K562 (cell line): ENCODE measurements around the gene CNFN. TPM values are rescaled to one million over a fixed set of nuclear protein-coding genes. Genes with fewer than 3 reads are reported as not detected.
A peak's percentile ranks its signal among the peaks of the same experiment; 100 is the strongest.

Source experiments
- BHLHE40 ChIP-seq: IDR thresholded peaks from 2 replicates; pipeline ENCODE4 v1.6.1; 2011; ENCODE audit warnings: low read length, improper control_type of control experiment
- CTCF ChIP-seq, 3 experiments: IDR thresholded peaks in 2 of 3; conservative IDR thresholded peaks in 1 of 3; 2 replicates each; pipeline ENCODE4 v1.5.1; 2011 to 2012; ENCODE audit warnings: low read length in 3 of 3, mild to moderate bottlenecking in 3 of 3, control low read depth in 2 of 3, improper control_type of control experiment in 1 of 3, inconsistent platforms in 1 of 3, low read depth in 1 of 3, mixed read lengths in 1 of 3, moderate library complexity in 1 of 3; ENCODE audit not compliant: insufficient read depth in 2 of 3
- CTCFL ChIP-seq: IDR thresholded peaks from 2 replicates; pipeline ENCODE4 v1.6.1; 2011; ENCODE audit warnings: borderline replicate concordance, low read depth, mild to moderate bottlenecking, moderate library complexity, low read length; ENCODE audit not compliant: insufficient read depth, poor library complexity, severe bottlenecking
- ETS2 ChIP-seq: IDR thresholded peaks from 2 replicates; pipeline ENCODE4 v1.6.1; 2016; ENCODE audit warnings: borderline replicate concordance, missing genetic modification characterization, mild to moderate bottlenecking, moderate library complexity, missing compliant biosample characterization; ENCODE audit not compliant: poor library complexity, severe bottlenecking
- KAT8 ChIP-seq: fragments of 450-650 bp; IDR thresholded peaks from 2 replicates; pipeline ENCODE4 v1.6.1; 2016; ENCODE audit warnings: low read depth, mild to moderate bottlenecking
- KDM1A ChIP-seq, 2 experiments: fragments of 450-650 bp; IDR thresholded peaks; 2 replicates each; pipeline ENCODE4 v1.6.1; 2016; ENCODE audit warnings: mild to moderate bottlenecking in 2 of 2
- MLLT1 ChIP-seq, 2 experiments: fragments of 450-650 bp; IDR thresholded peaks; 2 replicates each; pipeline ENCODE4 v1.6.1; 2016
- PHTF2 ChIP-seq: fragments of 250-450 bp; sonication (Bioruptor Pico); IDR thresholded peaks from 2 replicates; pipeline ENCODE4 v1.5.0; 2021; ENCODE audit warnings: mild to moderate bottlenecking
- POLR2A ChIP-seq: fragments of 450-650 bp; conservative IDR thresholded peaks from 2 replicates; pipeline ENCODE4 v1.6.1; 2016
- POLR2H ChIP-seq: IDR thresholded peaks from 2 replicates; pipeline ENCODE4 v1.6.1; 2016; ENCODE audit warnings: missing genetic modification characterization, low read depth, mild to moderate bottlenecking, control low read depth, missing compliant biosample characterization, moderate library complexity
- SIN3B ChIP-seq: fragments of 450-650 bp; IDR thresholded peaks from 2 replicates; pipeline ENCODE4 v1.6.1; 2017; ENCODE audit warnings: low read depth, mild to moderate bottlenecking, moderate library complexity
- SMC3 ChIP-seq: conservative IDR thresholded peaks from 2 replicates; pipeline ENCODE4 v1.6.1; 2011; ENCODE audit warnings: low read depth, low read length, improper control_type of control experiment; ENCODE audit not compliant: insufficient read depth
- SOX6 ChIP-seq: fragments of 450-650 bp; IDR thresholded peaks from 2 replicates; pipeline ENCODE4 v1.6.1; 2014; ENCODE audit warnings: mild to moderate bottlenecking
- TBL1XR1 ChIP-seq, 2 experiments: IDR thresholded peaks; 2 replicates each; pipeline ENCODE4 v1.6.1; 2012; ENCODE audit warnings: improper control_type of control experiment in 2 of 2, low read length in 2 of 2, mild to moderate bottlenecking in 1 of 2
- TOE1 ChIP-seq, 2 experiments: fragments of 450-650 bp in 1 of 2; sonication (generic) in 1 of 2; formaldehyde crosslinking in 1 of 2; IDR thresholded peaks; 2 replicates each; pipeline versions ENCODE4 v1.7.1 to v1.8.0; 2016 to 2022; ENCODE audit warnings: borderline replicate concordance in 2 of 2, mild to moderate bottlenecking in 2 of 2, antibody characterized with exemption in 1 of 2, inconsistent platforms in 1 of 2, low read depth in 1 of 2, missing genetic modification reagents in 1 of 2, moderate library complexity in 1 of 2
- XRCC5 ChIP-seq: fragments of 200-400 bp; formaldehyde crosslinking; IDR thresholded peaks from 2 replicates; pipeline ENCODE4 v1.6.1; 2017; ENCODE audit warnings: low read depth, mild to moderate bottlenecking, low read length
- YY1 ChIP-seq, 3 experiments: IDR thresholded peaks; 2 replicates each; pipeline ENCODE4 v1.6.1; 2011; ENCODE audit warnings: low read length in 2 of 3, mild to moderate bottlenecking in 2 of 3, moderate library complexity in 2 of 3, borderline replicate concordance in 1 of 3, control low read depth in 1 of 3, low read depth in 1 of 3; ENCODE audit not compliant: insufficient read depth in 3 of 3, insufficient replicate concordance in 2 of 3, control insufficient read depth in 1 of 3, insufficient read length in 1 of 3; ENCODE audit errors: extremely low read depth in 1 of 3
- ZNF121 ChIP-seq: sonication (generic); formaldehyde crosslinking; conservative IDR thresholded peaks from 2 replicates; pipeline ENCODE4 v1.8.0; 2022; ENCODE audit warnings: missing genetic modification reagents
- ZNF134 ChIP-seq: fragments of 250-450 bp; sonication (Bioruptor Pico); conservative IDR thresholded peaks from 2 replicates; pipeline ENCODE4 v1.4.0; 2020
- ZNF165 ChIP-seq: fragments of 250-450 bp; sonication (Bioruptor Pico); IDR thresholded peaks from 2 replicates; pipeline ENCODE4 v1.4.0; 2020; ENCODE audit warnings: borderline replicate concordance
- ZNF224 ChIP-seq: sonication (generic); formaldehyde crosslinking; IDR thresholded peaks from 2 replicates; pipeline ENCODE4 v1.8.0; 2022; ENCODE audit warnings: mild to moderate bottlenecking, missing genetic modification reagents
- ZNF24 ChIP-seq: fragments of 450-650 bp; IDR thresholded peaks from 2 replicates; pipeline ENCODE4 v1.6.1; 2016
- ZNF76 ChIP-seq: fragments of 250-450 bp; sonication (Bioruptor Pico); IDR thresholded peaks from 2 replicates; pipeline ENCODE4 v1.4.0; 2020; ENCODE audit warnings: mild to moderate bottlenecking, moderate library complexity, borderline replicate concordance
- polyA plus RNA-seq, 8 experiments: library from polyadenylated mRNA; depleted of rRNA in 4 of 8; stranded (reverse) in 5 of 8; unstranded in 3 of 8; fragments of >200 nt; fragmentation: Nextera tagmentation in 2 of 8; fragmentation: Illumina TruSeq in 1 of 8; extraction: Ambion mirVana in 2 of 8; extraction: Trizol in 1 of 8; gene quantifications; 2 replicates each; pipeline versions ENCODE4 v1.2.1 to v1.2.3, GENCODE V29; 2011 to 2014; ENCODE audit warnings: inconsistent platforms in 1 of 8, missing spikeins in 1 of 8
- total RNA-seq, 7 experiments: library from RNA; depleted of rRNA in 6 of 7; stranded (reverse); fragments of >200 nt in 6 of 7; fragmentation: Illumina TruSeq in 2 of 7; extraction: Trizol in 2 of 7; gene quantifications; 2 replicates each; pipeline versions ENCODE4 v1.2.1 to v1.2.3, GENCODE V29; 2011 to 2021; ENCODE audit warnings: low replicate concordance in 1 of 7

Gene CNFN
- total and polyA plus RNA-seq, 9 of the 15 experiments (the other 6 are each of a cell fraction or from before 2014, with no cell fraction given) = 0.18 to 0.52 (median 0.27) TPM; not detected in 5

GRCh38 chr19:42420055-42420544, 30.0 kb upstream of the CNFN start (continued):
- TF ChIP-seq KDM1A (IDR thresholded peaks at IDR 0.05) = peak; percentile 38 to 75; a peak in 3 of 4 replicates
- no peak for TF ChIP-seq PHTF2 (CRISPR knock-in tag)
- TF ChIP-seq XRCC5 = 0 out of 2 replicates have a peak, but pooled peaks have one; percentile 47
- TF ChIP-seq ZNF76 = no peak
- peak; percentile 97 to 100 (median 99) for TF ChIP-seq CTCF (IDR thresholded peaks at IDR 0.05 in 2 of 3, conservative IDR thresholded peaks at IDR 0.05 in 1 of 3; ENCODE audit: insufficient read depth in 2 of 3, low read depth in 1 of 3, low read length in 3 of 3)
- peak; percentile 43; the same call in 1 of the 2 replicates for TF ChIP-seq ZNF134
- no peak for TF ChIP-seq ETS2
- TF ChIP-seq KAT8 = no peak
- peak; percentile 70 for TF ChIP-seq CTCFL
- TF ChIP-seq SMC3 = peak; percentile 68
- TF ChIP-seq TOE1 (IDR thresholded peaks at IDR 0.05; ENCODE audit: borderline replicate concordance) = no peak
- no peak for TF ChIP-seq TOE1 (CRISPR knock-in tag; IDR thresholded peaks at IDR 0.05; ENCODE audit: borderline replicate concordance, low read depth)
- TF ChIP-seq MLLT1 (IDR thresholded peaks at IDR 0.05) = 0 out of 4 replicates have a peak, but pooled peaks of 1 of the 2 experiments have one; percentile 55
- no peak for TF ChIP-seq ZNF24
- no peak for TF ChIP-seq ZNF165 (CRISPR knock-in tag)
- no peak for TF ChIP-seq POLR2H (tag)
- no peak for TF ChIP-seq ZNF224 (CRISPR knock-in tag)
- TF ChIP-seq POLR2A = no peak
- 0 out of 2 replicates have a peak, but pooled peaks have one; percentile 23 for TF ChIP-seq SOX6
- TF ChIP-seq ZNF121 (CRISPR knock-in tag) = no peak
- peak; percentile 68 for TF ChIP-seq BHLHE40
- TF ChIP-seq YY1 (IDR thresholded peaks at IDR 0.05; ENCODE audit: borderline replicate concordance in 1 of 3, control insufficient read depth in 1 of 3, extremely low read depth in 1 of 3, insufficient read depth in 3 of 3, insufficient read length in 1 of 3, insufficient replicate concordance in 2 of 3, low read depth in 1 of 3, low read length in 2 of 3) = no peak
- TF ChIP-seq TBL1XR1 (IDR thresholded peaks at IDR 0.05; ENCODE audit: low read length in 2 of 2) = peak in 1 of 2 experiments; percentile 25; a peak in 1 of 4 replicates
- no peak for TF ChIP-seq SIN3B
